Neural cell (in vitro differentiated cells): ENCODE results near the gene MEPCE. TPM values are rescaled to one million over a fixed set of nuclear protein-coding genes. Genes with fewer than 3 reads are reported as not detected.
"Not testable (repeated sequence)": the region's sequence is repeated elsewhere in the genome, so short reads cannot be mapped to it uniquely, and the experiment has no call there.

ENCODE experiments used
- H2AFZ ChIP-seq: fragments of 200-600, 300-800 bp; sonication (generic), shearing (Covaris generic); 2 replicates; pipeline ENCODE4 v1.6.0; 2014; ENCODE audit warnings: low read depth, mild to moderate bottlenecking, antibody characterized with exemption, low read length, moderate library complexity
- H3F3A ChIP-seq: fragments of 200-600 bp; shearing (Covaris generic); 2 replicates; pipeline ENCODE4 v1.6.1; 2016; ENCODE audit warnings: mild to moderate bottlenecking, moderate library complexity, mixed read lengths, antibody characterized with exemption, low read length; ENCODE audit not compliant: insufficient read depth, poor library complexity, severe bottlenecking
- H3K27ac ChIP-seq: fragments of 200-600, 300-800 bp; sonication (generic), shearing (Covaris generic); 2 replicates; pipeline ENCODE4 v1.5.1; 2014; ENCODE audit warnings: mild to moderate bottlenecking, low read length, moderate library complexity
- H3K27me3 ChIP-seq: fragments of 300-800, 200-600 bp; sonication (generic), shearing (Covaris generic); 2 replicates; pipeline ENCODE4 v1.6.0; 2014; ENCODE audit warnings: mild to moderate bottlenecking, low read depth, low read length, moderate library complexity; ENCODE audit not compliant: insufficient read depth
- H3K36me3 ChIP-seq: fragments of 300-800, 200-600 bp; sonication (generic), shearing (Covaris generic); 2 replicates; pipeline ENCODE4 v1.5.1; 2014; ENCODE audit warnings: mild to moderate bottlenecking, antibody characterized with exemption, low read length, moderate library complexity; ENCODE audit not compliant: insufficient read depth
- H3K4me2 ChIP-seq: fragments of 300-800, 200-600 bp; sonication (generic), shearing (Covaris generic); 2 replicates; pipeline ENCODE4 v1.6.0; 2014; ENCODE audit warnings: mild to moderate bottlenecking, low read length
- H3K4me3 ChIP-seq: fragments of 300-800, 200-600 bp; sonication (generic), shearing (Covaris generic); 2 replicates; pipeline ENCODE4 v1.5.1; 2014; ENCODE audit warnings: mild to moderate bottlenecking, low read length, moderate library complexity
- H3K79me2 ChIP-seq: fragments of 200-600 bp; shearing (Covaris generic); replicated peaks from 2 replicates; pipeline ENCODE4 v1.6.0; 2014; ENCODE audit warnings: mild to moderate bottlenecking, low read length, moderate library complexity; ENCODE audit not compliant: insufficient read depth
- H3K9ac ChIP-seq: fragments of 300-800, 200-600 bp; sonication (generic), shearing (Covaris generic); 2 replicates; pipeline ENCODE4 v1.6.1; 2016; ENCODE audit warnings: mild to moderate bottlenecking, low read length, mixed read lengths
- H3K9me2 ChIP-seq: fragments of 200-600 bp; shearing (Covaris generic); 2 replicates; pipeline ENCODE4 v1.6.1; 2016; ENCODE audit warnings: mild to moderate bottlenecking, low read length, mixed read lengths; ENCODE audit not compliant: insufficient read depth
- H3K9me3 ChIP-seq: fragments of 200-600, 300-800 bp; sonication (generic), shearing (Covaris generic); 2 replicates; pipeline ENCODE4 v1.6.1; 2016; ENCODE audit warnings: mild to moderate bottlenecking, mixed run types, low read length, moderate library complexity, mixed read lengths
- H4K20me1 ChIP-seq: fragments of 200-600 bp; shearing (Covaris generic); 2 replicates; pipeline ENCODE4 v1.6.1; 2016; ENCODE audit warnings: mild to moderate bottlenecking, mixed run types; ENCODE audit not compliant: insufficient read depth
- CTCF ChIP-seq: fragments of 450-650 bp; IDR thresholded peaks from 2 replicates; pipeline ENCODE4 v1.5.1; 2014; ENCODE audit warnings: antibody characterized with exemption, mild to moderate bottlenecking, moderate library complexity; ENCODE audit not compliant: poor library complexity, severe bottlenecking
- EP300 ChIP-seq: fragments of 450-650 bp; conservative IDR thresholded peaks from 2 replicates; pipeline ENCODE4 v1.6.1; 2014; ENCODE audit warnings: antibody characterized with exemption, mild to moderate bottlenecking, moderate library complexity; ENCODE audit not compliant: poor library complexity, severe bottlenecking
- EZH2 ChIP-seq: fragments of 200-600, 300-800 bp; shearing (Covaris generic), sonication (generic); IDR thresholded peaks from 2 replicates; pipeline ENCODE4 v1.6.1; 2014; ENCODE audit warnings: antibody characterized with exemption, low read length, borderline replicate concordance, mild to moderate bottlenecking; ENCODE audit not compliant: insufficient read depth, poor library complexity, severe bottlenecking
- MXI1 ChIP-seq: fragments of 450-650 bp; conservative IDR thresholded peaks from 2 replicates; pipeline ENCODE4 v1.6.1; 2014; ENCODE audit warnings: antibody characterized with exemption, mild to moderate bottlenecking; ENCODE audit not compliant: poor library complexity, severe bottlenecking
- POLR2AphosphoS5 ChIP-seq: IDR thresholded peaks from 2 replicates; pipeline ENCODE4 v1.6.1; 2012
- RAD21 ChIP-seq: fragments of 450-650 bp; conservative IDR thresholded peaks from 2 replicates; pipeline ENCODE4 v1.6.1; 2014; ENCODE audit warnings: antibody characterized with exemption, mild to moderate bottlenecking, moderate library complexity
- REST ChIP-seq: IDR thresholded peaks from 2 replicates; pipeline ENCODE4 v1.6.1; 2012; ENCODE audit warnings: borderline replicate concordance
- SMC3 ChIP-seq: fragments of 450-650 bp; conservative IDR thresholded peaks from 2 replicates; pipeline ENCODE4 v1.6.1; 2014; ENCODE audit warnings: antibody characterized with exemption, mild to moderate bottlenecking, moderate library complexity; ENCODE audit not compliant: poor library complexity
- TAF1 ChIP-seq: IDR thresholded peaks from 2 replicates; pipeline ENCODE4 v1.6.1; 2012; ENCODE audit warnings: low read depth
- polyA plus RNA-seq: library from polyadenylated mRNA; depleted of rRNA; stranded (reverse); fragments of >200 nt; gene quantifications from 2 replicates; pipeline ENCODE4 v1.2.3, GENCODE V29; 2014

The MEPCE gene
- polyA plus RNA-seq, 1 donor from 2014 or later = 15.0 TPM

- no peaks in the 10 kb centered on the region for H3K9me3 ChIP-seq
- H3K9ac ChIP-seq = no peak overlapping the region
- no peaks in the 10 kb centered on the region for H3K79me2 ChIP-seq
- H3K4me3 ChIP-seq = no peak overlapping the region
- H3K27ac ChIP-seq = no peak overlapping the region
- no peaks in the 10 kb centered on the region for H4K20me1 ChIP-seq
- H3K36me3 ChIP-seq = no peaks in the 10 kb centered on the region
- no peak overlapping the region for H2AFZ ChIP-seq
- no peaks in the 10 kb centered on the region for H3F3A ChIP-seq
- H3K4me2 ChIP-seq = no peak overlapping the region
- TF ChIP-seq TAF1 = no peak
- no peak for TF ChIP-seq EP300
- no peak for TF ChIP-seq REST
- no peak for TF ChIP-seq POLR2AphosphoS5
- no peak for TF ChIP-seq EZH2
- H3K27me3 ChIP-seq = no peaks in the 10 kb centered on the region
- H3K9me2 ChIP-seq = no peaks in the 10 kb centered on the region
Measured at GRCh38 chr7:100452513-100452912, 22.9 kb downstream of the MEPCE start.

GRCh38 chr7:100453854-100454253, 24.2 kb downstream of the MEPCE start:
- H3K79me2 ChIP-seq, H4K20me1 ChIP-seq, H3K4me3 ChIP-seq, H3K27me3 ChIP-seq, H3F3A ChIP-seq, H2AFZ ChIP-seq, H3K9ac ChIP-seq, H3K9me2 ChIP-seq, H3K36me3 ChIP-seq, H3K27ac ChIP-seq, H3K9me3 ChIP-seq, H3K4me2 ChIP-seq: not testable (repeated sequence)

- H3K9me3 ChIP-seq = no peaks in the 10 kb centered on the region
- no peak overlapping the region for H3K4me3 ChIP-seq
- no peaks in the 10 kb centered on the region for H3K27me3 ChIP-seq
- H2AFZ ChIP-seq = no peak overlapping the region
- no peak overlapping the region for H3K9ac ChIP-seq
- TF ChIP-seq TAF1 = no peak
- no peak for TF ChIP-seq SMC3
- no peak for TF ChIP-seq EZH2
- TF ChIP-seq REST = no peak
- no peak for TF ChIP-seq EP300
- no peak for TF ChIP-seq RAD21
- TF ChIP-seq CTCF = no peak
- TF ChIP-seq POLR2AphosphoS5 = no peak
- no peak for TF ChIP-seq MXI1
- no peaks in the 10 kb centered on the region for H4K20me1 ChIP-seq
- H3K4me2 ChIP-seq = no peak overlapping the region
- no peaks in the 10 kb centered on the region for H3K9me2 ChIP-seq
- H3K27ac ChIP-seq = no peak overlapping the region
- H3K36me3 ChIP-seq = no peaks in the 10 kb centered on the region
- H3K79me2 ChIP-seq = no peaks in the 10 kb centered on the region
- no peaks in the 10 kb centered on the region for H3F3A ChIP-seq
Measured at GRCh38 chr7:100455206-100455605, 25.6 kb downstream of the MEPCE start.
